Measurements from ENCODE around the gene NINJ1.

Gene NINJ1

GRCh38 chr9:93084471-93084881, 49.6 kb downstream of the NINJ1 start:
- H3K27me3 ChIP-seq: no peaks in the 10 kb centered on the region
- TF ChIP-seq Cebpa-rat (IDR thresholded peaks at IDR 0.05): no peak
- 0 out of 22 replicates have a peak overlapping the region, but pooled peaks of 1 of the 11 experiments have one; percentile 69 for H3K4me2 ChIP-seq
- H3K36me3 ChIP-seq: peaks cover 28 to 61% (median 42%) of the 10 kb centered on the region in 11 experiments
- no peaks in the 10 kb centered on the region for H4K20me1 ChIP-seq
- peak overlapping the region in 1 of 11 experiments; percentile 67; a peak in 2 of 22 replicates for H3K27ac ChIP-seq
- H3K4me3 ChIP-seq: no peak overlapping the region
- peaks cover 0 to 20% (median 9%) of the 10 kb centered on the region in 11 experiments; a peak in 13 of 22 replicates for H3K9me3 ChIP-seq (replicated peaks in 1 of 11)
- H3K9ac ChIP-seq: no peak overlapping the region
- peaks cover 27 to 60% (median 42%) of the 10 kb centered on the region in 10 experiments for H3K4me1 ChIP-seq

GRCh38 chr9:93083592-93084470, 50.2 kb downstream of the NINJ1 start:
- Histone ChIP-seq H3K4me3 (no peak overlapping the region), H3K9ac (peak overlapping the region in 6 of 11 experiments; percentile 3 to 60 (median 26); a peak in 3 of 22 replicates), H3K27ac (peak overlapping the region in 6 of 11 experiments; percentile 13 to 69 (median 34); a peak in 6 of 22 replicates), H3K4me2 (peak overlapping the region in 9 of 11 experiments; percentile 54 to 70 (median 64); a peak in 17 of 22 replicates), H3K27me3 (no peaks in the 10 kb centered on the region), H3K4me1 (peaks cover 27 to 59% (median 41%) of the 10 kb centered on the region in 10 experiments), H3K9me3 (replicated peaks in 1 of 11) (peaks cover 0 to 13% (median 7%) of the 10 kb centered on the region in 11 experiments; a peak in 9 of 22 replicates), H4K20me1 (no peaks in the 10 kb centered on the region), H3K36me3 (peaks cover 28 to 68% (median 46%) of the 10 kb centered on the region in 11 experiments)
- no peak for TF ChIP-seq Cebpa-rat (IDR thresholded peaks at IDR 0.05)

GRCh38 chr9:93082841-93083411, 51.1 kb downstream of the NINJ1 start:
- Histone ChIP-seq H3K4me3 (no peak overlapping the region), H4K20me1 (no peaks in the 10 kb centered on the region), H3K36me3 (peaks cover 29 to 70% (median 52%) of the 10 kb centered on the region in 11 experiments), H3K4me1 (peaks cover 25 to 57% (median 38%) of the 10 kb centered on the region in 10 experiments), H3K4me2 (peak overlapping the region; percentile 50 to 70 (median 64)), H3K9me3 (replicated peaks in 1 of 11) (peaks cover 0 to 10% (median 5%) of the 10 kb centered on the region in 11 experiments; a peak in 8 of 22 replicates), H3K27ac (peak overlapping the region; percentile 2 to 69 (median 52); a peak in 19 of 22 replicates), H3K27me3 (no peaks in the 10 kb centered on the region), H3K9ac (peak overlapping the region; percentile 3 to 60 (median 37); a peak in 15 of 22 replicates)
- TF ChIP-seq Cebpa-rat (IDR thresholded peaks at IDR 0.05): no peak

- peak overlapping the region in 2 of 11 experiments; percentile 6 to 24; a peak in 3 of 22 replicates for H3K4me2 ChIP-seq
- no peaks in the 10 kb centered on the region for H3K27me3 ChIP-seq
- peaks cover 29 to 72% (median 59%) of the 10 kb centered on the region in 11 experiments for H3K36me3 ChIP-seq
- H4K20me1 ChIP-seq: no peaks in the 10 kb centered on the region
- TF ChIP-seq Cebpa-rat (IDR thresholded peaks at IDR 0.05): no peak
- no peak overlapping the region for H3K9ac ChIP-seq
- 0 out of 22 replicates have a peak overlapping the region, but pooled peaks of 1 of the 11 experiments have one; percentile 10 for H3K27ac ChIP-seq
- H3K9me3 ChIP-seq (replicated peaks in 1 of 11): peaks cover 0 to 10% (median 5%) of the 10 kb centered on the region in 11 experiments; a peak in 8 of 22 replicates
- no peak overlapping the region for H3K4me3 ChIP-seq
- peaks cover 15 to 51% (median 37%) of the 10 kb centered on the region in 10 experiments for H3K4me1 ChIP-seq
Measured at GRCh38 chr9:93081931-93082330, 52.1 kb downstream of the NINJ1 start.

- TF ChIP-seq Cebpa-rat (IDR thresholded peaks at IDR 0.05): no peak
Measured at GRCh38 chr9:93081081-93081529, 52.9 kb downstream of the NINJ1 start.

GRCh38 chr9:93080406-93080805, 53.6 kb downstream of the NINJ1 start:
- Histone ChIP-seq H3K27ac (0 out of 22 replicates have a peak overlapping the region, but pooled peaks of 1 of the 11 experiments have one; percentile 3), H3K4me2 (no peak overlapping the region), H3K27me3 (no peaks in the 10 kb centered on the region), H3K36me3 (peaks cover 14 to 68% (median 47%) of the 10 kb centered on the region in 11 experiments), H3K4me1 (peaks cover 11 to 47% (median 35%) of the 10 kb centered on the region in 10 experiments), H3K4me3 (no peak overlapping the region), H3K9me3 (replicated peaks in 1 of 11) (peaks cover 0 to 3% (median 0%) of the 10 kb centered on the region in 11 experiments; a peak in 3 of 22 replicates), H3K9ac (no peak overlapping the region), H4K20me1 (no peaks in the 10 kb centered on the region)
- TF ChIP-seq Cebpa-rat (IDR thresholded peaks at IDR 0.05): no peak

More at GRCh38 chr9:93081081-93081529, 52.9 kb downstream of the NINJ1 start:
- no peaks in the 10 kb centered on the region for H4K20me1 ChIP-seq
- H3K27me3 ChIP-seq: no peaks in the 10 kb centered on the region
- peaks cover 11 to 47% (median 37%) of the 10 kb centered on the region in 10 experiments for H3K4me1 ChIP-seq
- H3K36me3 ChIP-seq: peaks cover 21 to 71% (median 54%) of the 10 kb centered on the region in 11 experiments
- 0 out of 22 replicates have a peak overlapping the region, but pooled peaks of 1 of the 11 experiments have one; percentile 2 for H3K27ac ChIP-seq
- no peak overlapping the region for H3K4me3 ChIP-seq
- peak overlapping the region in 1 of 11 experiments; percentile 6; a peak in 2 of 22 replicates for H3K4me2 ChIP-seq
- no peak overlapping the region for H3K9ac ChIP-seq
- H3K9me3 ChIP-seq (replicated peaks in 1 of 11): peaks cover 0 to 10% (median 5%) of the 10 kb centered on the region in 11 experiments; a peak in 8 of 22 replicates

GRCh38 chr9:93079371-93079770, 54.7 kb downstream of the NINJ1 start:
- no peak for TF ChIP-seq Cebpa-rat (IDR thresholded peaks at IDR 0.05)

GRCh38 chr9:93077811-93078210, 56.2 kb downstream of the NINJ1 start:
- Histone ChIP-seq H3K4me2 (peak overlapping the region in 1 of 11 experiments; percentile 20; a peak in 1 of 22 replicates), H3K4me3 (no peak overlapping the region), H3K4me1 (peaks cover 13 to 51% (median 29%) of the 10 kb centered on the region in 10 experiments), H3K27me3 (no peaks in the 10 kb centered on the region), H4K20me1 (no peaks in the 10 kb centered on the region), H3K9me3 (replicated peaks in 1 of 11) (no peaks in the 10 kb centered on the region), H3K9ac (no peak overlapping the region), H3K27ac (0 out of 22 replicates have a peak overlapping the region, but pooled peaks of 1 of the 11 experiments have one; percentile 6), H3K36me3 (peaks cover 2 to 53% (median 30%) of the 10 kb centered on the region in 11 experiments; a peak in 16 of 22 replicates)
- TF ChIP-seq Cebpa-rat (IDR thresholded peaks at IDR 0.05): no peak

More at GRCh38 chr9:93079371-93079770, 54.7 kb downstream of the NINJ1 start:
- H3K4me3 ChIP-seq: no peak overlapping the region
- H3K27me3 ChIP-seq: no peaks in the 10 kb centered on the region
- H3K9ac ChIP-seq: no peak overlapping the region
- H3K27ac ChIP-seq: no peak overlapping the region; a peak in 1 of 22 replicates
- H3K4me1 ChIP-seq: peaks cover 11 to 50% (median 32%) of the 10 kb centered on the region in 10 experiments
- no peaks in the 10 kb centered on the region for H4K20me1 ChIP-seq
- H3K9me3 ChIP-seq (replicated peaks in 1 of 11): no peaks in the 10 kb centered on the region
- H3K36me3 ChIP-seq: peaks cover 5 to 58% (median 37%) of the 10 kb centered on the region in 11 experiments; a peak in 21 of 22 replicates
- H3K4me2 ChIP-seq: no peak overlapping the region
